A673 (cell line): ENCODE measurements around the gene ETS2. TPM values are rescaled to one million over a fixed set of nuclear protein-coding genes. Genes with fewer than 3 reads are reported as not detected.

Experiments
- BruUV-seq: library from RNA; stranded (reverse); fragments of 400-500 nt; replicated peaks from 2 replicates; lab custom pipeline; 2021; lab: Mats Ljungman, UMichigan
- CTCF ChIA-PET: fragments of 300-600 bp; sonication (Branson Sonifier 250); formaldehyde crosslinking; loops from one replicate; lab custom pipeline; 2022; ENCODE audit warnings: antibody characterized with exemption; lab: Charles Lee
- POLR2A ChIA-PET: fragments of 300-600 bp; sonication (Branson Sonifier 250); formaldehyde crosslinking; loops from one replicate; lab custom pipeline; 2022; ENCODE audit warnings: antibody characterized with exemption; ENCODE audit not compliant: low non-redundant PET; lab: Charles Lee
- DNase-seq: peaks from one replicate; pipeline ENCODE4 v3.0.0-alpha.2; 2015; ENCODE audit warnings: low spot score
- H3K27ac ChIP-seq: fragments of 200-600 bp; sonication (generic); 2 replicates; pipeline ENCODE4 v1.5.1; 2016; ENCODE audit warnings: mixed run types, low read depth, mild to moderate bottlenecking, mixed read lengths, antibody characterized with exemption, low read length; ENCODE audit not compliant: poor library complexity, severe bottlenecking
- H3K27me3 ChIP-seq: fragments of 200-600 bp; sonication (generic); replicated peaks from 2 replicates; pipeline ENCODE4 v1.6.1; 2017; ENCODE audit warnings: mixed run types, low read depth, mild to moderate bottlenecking, mixed read lengths, antibody characterized with exemption, low read length; ENCODE audit not compliant: insufficient read depth, poor library complexity
- H3K36me3 ChIP-seq: fragments of 200-600 bp; sonication (generic); 2 replicates; pipeline ENCODE4 v1.6.1; 2016; ENCODE audit warnings: mixed run types, mild to moderate bottlenecking, mixed read lengths, antibody characterized with exemption, low read length; ENCODE audit not compliant: insufficient read depth, poor library complexity, severe bottlenecking
- H3K4me1 ChIP-seq: fragments of 200-600 bp; sonication (generic); 2 replicates; pipeline ENCODE4 v1.6.1; 2017; ENCODE audit warnings: mixed run types, mild to moderate bottlenecking, mixed read lengths, antibody characterized with exemption, low read length; ENCODE audit not compliant: insufficient read depth, poor library complexity, severe bottlenecking
- H3K4me3 ChIP-seq: fragments of 200-600 bp; sonication (generic); 2 replicates; pipeline ENCODE4 v1.5.1; 2016; ENCODE audit warnings: low read depth, mixed run types, mild to moderate bottlenecking, mixed read lengths, low read length; ENCODE audit not compliant: poor library complexity, severe bottlenecking
- H3K9me3 ChIP-seq: fragments of 200-600 bp; sonication (generic); 2 replicates; pipeline ENCODE4 v1.6.1; 2016; ENCODE audit warnings: mixed run types, low read depth, mild to moderate bottlenecking, mixed read lengths, antibody characterized with exemption, low read length; ENCODE audit not compliant: poor library complexity, severe bottlenecking
- EZH2 ChIP-seq: fragments of 200-600 bp; sonication (generic); IDR thresholded peaks from 2 replicates; pipeline ENCODE4 v1.6.1; 2017; ENCODE audit warnings: borderline replicate concordance, low read depth, mild to moderate bottlenecking, mixed read lengths, antibody characterized with exemption, low read length; ENCODE audit not compliant: poor library complexity, severe bottlenecking
- intact Hi-C: fragments of 100-400 bp; cut with micrococcal nuclease; formaldehyde crosslinking; loops from one replicate; pipeline ENCODE4 v1.10.0; 2022; ENCODE audit not compliant: unreplicated experiment
- total RNA-seq: library from RNA; stranded (reverse); gene quantifications from 2 replicates; pipeline ENCODE4 v1.2.3, GENCODE V29; 2021
- TF ChIP-seq, protein P1 (sequence below): fragments of 300-800, 200-600 bp; sonication (generic); conservative IDR thresholded peaks from 2 replicates; pipeline ENCODE4 v1.5.1; 2017; ENCODE audit warnings: low read depth, mild to moderate bottlenecking, antibody characterized with exemption, low read length, moderate library complexity, mixed read lengths

Gene ETS2
- total RNA-seq, 1 experiment from 2014 or later, result 45.6 TPM

DNA sequence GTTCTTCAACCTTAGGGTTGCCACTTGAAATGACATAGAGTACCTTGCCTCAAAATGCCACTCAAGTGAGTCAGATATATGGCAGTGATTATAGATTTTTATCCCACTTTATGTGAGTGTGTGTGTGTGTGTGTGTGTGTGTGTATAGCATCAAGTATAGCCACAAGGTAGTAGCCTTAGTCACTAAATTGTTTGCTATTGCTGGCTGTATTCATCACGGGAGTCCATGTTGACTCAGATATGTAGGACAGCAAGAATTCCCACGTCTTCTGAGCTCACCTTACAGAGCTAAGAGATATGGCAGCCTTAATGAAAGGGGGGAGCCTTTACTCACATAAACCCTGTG is 9.3 kb downstream of the ETS2 start:
- DNase-seq, result no peak
- no peaks in the 10 kb centered on the region for H3K27me3 ChIP-seq
- H3K4me1 ChIP-seq, result peaks cover 53% of the 10 kb centered on the region
- TF ChIP-seq, protein P1, sequence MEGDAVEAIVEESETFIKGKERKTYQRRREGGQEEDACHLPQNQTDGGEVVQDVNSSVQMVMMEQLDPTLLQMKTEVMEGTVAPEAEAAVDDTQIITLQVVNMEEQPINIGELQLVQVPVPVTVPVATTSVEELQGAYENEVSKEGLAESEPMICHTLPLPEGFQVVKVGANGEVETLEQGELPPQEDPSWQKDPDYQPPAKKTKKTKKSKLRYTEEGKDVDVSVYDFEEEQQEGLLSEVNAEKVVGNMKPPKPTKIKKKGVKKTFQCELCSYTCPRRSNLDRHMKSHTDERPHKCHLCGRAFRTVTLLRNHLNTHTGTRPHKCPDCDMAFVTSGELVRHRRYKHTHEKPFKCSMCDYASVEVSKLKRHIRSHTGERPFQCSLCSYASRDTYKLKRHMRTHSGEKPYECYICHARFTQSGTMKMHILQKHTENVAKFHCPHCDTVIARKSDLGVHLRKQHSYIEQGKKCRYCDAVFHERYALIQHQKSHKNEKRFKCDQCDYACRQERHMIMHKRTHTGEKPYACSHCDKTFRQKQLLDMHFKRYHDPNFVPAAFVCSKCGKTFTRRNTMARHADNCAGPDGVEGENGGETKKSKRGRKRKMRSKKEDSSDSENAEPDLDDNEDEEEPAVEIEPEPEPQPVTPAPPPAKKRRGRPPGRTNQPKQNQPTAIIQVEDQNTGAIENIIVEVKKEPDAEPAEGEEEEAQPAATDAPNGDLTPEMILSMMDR, result no peak
- no peak for TF ChIP-seq EZH2
- peaks cover 64% of the 10 kb centered on the region for H3K36me3 ChIP-seq
- ChIA-PET POLR2A (interaction anchor here (0.7 kb wide), 1 partner anchor 93 kb away, joined by 8 read pairs; no protein-coding TSS in a partner anchor), CTCF (no interaction called here)
- BruUV-seq, result no TSS peak
- no peak overlapping the region for H3K4me3 ChIP-seq
- intact Hi-C loops, result no loop called here
- H3K9me3 ChIP-seq, result no peaks in the 10 kb centered on the region
- H3K27ac ChIP-seq, result peak overlapping the region; percentile 83

DNA sequence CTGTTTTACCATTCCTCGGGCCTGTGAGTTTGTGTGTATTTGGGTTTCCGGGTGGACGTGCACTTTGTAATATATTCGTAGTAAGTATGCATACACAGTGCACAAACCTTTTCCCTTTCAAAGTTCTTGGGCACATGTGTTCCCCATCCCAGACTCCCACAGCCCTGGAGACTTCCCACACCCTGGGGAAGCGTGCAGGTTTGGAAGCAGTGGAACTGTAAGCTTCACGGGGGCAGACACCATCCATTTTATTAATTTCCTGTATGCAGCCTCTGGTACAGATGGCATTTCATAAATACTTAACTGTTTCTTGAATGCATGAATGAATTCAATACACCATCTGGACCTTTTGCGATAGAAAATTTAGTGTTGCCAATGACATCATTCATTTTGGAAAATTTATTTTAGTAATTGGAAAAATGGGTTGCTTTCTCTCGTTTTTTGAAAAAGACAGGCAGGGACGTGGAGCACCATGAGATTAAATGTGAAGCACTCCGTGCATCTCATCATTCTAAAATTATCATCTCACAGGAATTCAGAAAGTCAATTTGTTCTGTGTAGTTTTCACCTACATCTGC is 10.8 kb downstream of the ETS2 start:
- ChIA-PET POLR2A (interaction anchor here (0.8 kb wide), 1 partner anchor 9 kb away, joined by 4 read pairs; no protein-coding TSS in a partner anchor), CTCF (no interaction called here)
- no peaks in the 10 kb centered on the region for H3K9me3 ChIP-seq
- peaks cover 70% of the 10 kb centered on the region for H3K36me3 ChIP-seq
- no peak overlapping the region for H3K4me3 ChIP-seq
- peak; percentile 74 for DNase-seq
- H3K27ac ChIP-seq, result peak overlapping the region; percentile 91
- no peak for TF ChIP-seq EZH2
- TF ChIP-seq, protein P1, result no peak
- peaks cover 39% of the 10 kb centered on the region for H3K4me1 ChIP-seq
- H3K27me3 ChIP-seq, result no peaks in the 10 kb centered on the region
- BruUV-seq, result no TSS peak
- intact Hi-C loops, result no loop called here

DNA sequence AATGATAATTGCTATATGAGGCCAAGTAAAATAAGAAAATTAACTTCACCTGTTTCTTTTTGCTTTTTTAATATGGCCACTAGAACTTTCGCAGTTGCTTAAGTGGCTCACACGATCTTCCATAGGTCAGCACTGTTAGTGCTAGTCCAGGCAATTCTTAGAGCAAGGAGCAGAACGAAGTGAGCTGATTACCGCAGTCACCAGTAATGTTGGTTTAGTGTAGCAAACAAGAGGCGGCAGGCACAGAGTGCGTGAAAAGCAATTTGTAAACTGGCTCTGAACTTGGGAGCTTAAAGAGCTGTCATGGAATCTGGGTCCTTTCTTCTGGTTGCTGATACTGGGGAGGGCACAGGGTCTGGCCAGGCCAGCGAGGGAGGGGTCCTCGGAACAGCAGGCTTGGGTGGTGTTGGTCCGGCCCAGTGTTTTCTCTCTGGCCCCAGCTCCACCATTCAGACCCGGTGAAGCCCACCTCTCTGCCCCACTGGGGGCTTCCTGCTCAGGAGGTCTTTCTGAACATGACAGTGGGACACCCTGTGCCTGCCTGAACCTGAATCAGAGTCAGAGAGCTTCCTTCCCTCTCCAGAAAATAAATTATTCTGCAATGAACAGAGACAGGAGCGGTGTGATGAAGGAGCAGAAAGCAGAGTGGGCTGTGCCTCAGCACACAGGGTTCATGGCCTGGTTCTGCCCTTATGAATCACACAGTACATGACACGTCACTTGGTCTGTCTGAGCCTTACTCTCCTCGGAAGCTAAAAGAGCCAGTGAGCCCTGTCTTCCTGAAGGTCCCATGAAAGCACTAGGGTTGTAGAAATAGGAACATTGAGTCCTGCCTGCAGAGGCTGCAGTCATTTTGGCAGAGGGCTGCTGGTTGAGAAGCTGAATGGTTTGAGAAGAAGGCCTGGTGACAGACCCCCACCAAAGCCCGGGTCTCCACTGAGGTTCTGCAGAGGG is 11.9 kb downstream of the ETS2 start:
- Histone ChIP-seq H3K9me3 (no peaks in the 10 kb centered on the region), H3K4me1 (peaks cover 30% of the 10 kb centered on the region), H3K27ac (peak overlapping the region; percentile 91), H3K4me3 (no peak overlapping the region), H3K27me3 (no peaks in the 10 kb centered on the region), H3K36me3 (peaks cover 81% of the 10 kb centered on the region)
- BruUV-seq, result no TSS peak
- POLR2A ChIA-PET, result no interaction called here
- CTCF ChIA-PET, result no interaction called here
- TF ChIP-seq, protein P1, result no peak
- no peak for TF ChIP-seq EZH2
- no peak for DNase-seq
- intact Hi-C loops, result no loop called here
